Measurements from ENCODE around the gene OCEL1. TPM values are rescaled to one million over a fixed set of nuclear protein-coding genes. Genes with fewer than 3 reads are reported as not detected.

Gene OCEL1
- polyA plus RNA-seq, 1 donor from 2014 or later: 1.9 TPM

DNA sequence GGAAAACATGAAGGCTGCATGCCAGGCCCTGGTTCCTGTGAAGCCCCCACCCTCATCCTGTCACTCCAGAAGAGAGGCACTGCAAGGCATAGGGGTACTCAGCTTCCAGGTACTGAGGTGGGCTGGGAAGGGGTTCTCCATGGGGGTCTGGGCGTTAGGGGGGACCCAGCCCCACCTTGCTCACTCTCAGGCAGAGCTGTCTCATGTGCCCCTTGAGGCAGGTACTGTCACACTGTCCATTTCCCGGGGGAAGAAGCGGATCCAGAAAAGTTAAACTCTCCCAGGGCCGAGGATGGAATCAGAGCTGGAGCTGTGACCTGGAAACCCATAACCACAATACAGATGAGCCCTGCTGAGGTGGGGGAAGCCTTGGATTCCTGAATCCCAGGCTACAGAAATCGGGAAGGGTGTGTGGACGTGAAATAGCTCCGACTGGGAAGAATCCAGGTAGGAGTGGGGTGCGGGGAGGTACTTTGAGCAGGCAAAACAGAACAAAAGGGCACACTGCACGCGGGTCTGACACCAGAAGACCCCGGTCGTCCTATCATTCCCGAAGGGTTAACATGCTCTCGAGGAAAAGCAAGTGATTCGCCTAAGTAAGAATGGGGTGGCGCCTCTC lies 11.4 kb upstream of the OCEL1 start:
- Histone ChIP-seq H2AFZ (ENCODE audit: low read depth, low read length) (peak overlapping the region; percentile 90), H3K36me3 (ENCODE audit: insufficient read depth, low read length) (no peaks in the 10 kb centered on the region)

DNA sequence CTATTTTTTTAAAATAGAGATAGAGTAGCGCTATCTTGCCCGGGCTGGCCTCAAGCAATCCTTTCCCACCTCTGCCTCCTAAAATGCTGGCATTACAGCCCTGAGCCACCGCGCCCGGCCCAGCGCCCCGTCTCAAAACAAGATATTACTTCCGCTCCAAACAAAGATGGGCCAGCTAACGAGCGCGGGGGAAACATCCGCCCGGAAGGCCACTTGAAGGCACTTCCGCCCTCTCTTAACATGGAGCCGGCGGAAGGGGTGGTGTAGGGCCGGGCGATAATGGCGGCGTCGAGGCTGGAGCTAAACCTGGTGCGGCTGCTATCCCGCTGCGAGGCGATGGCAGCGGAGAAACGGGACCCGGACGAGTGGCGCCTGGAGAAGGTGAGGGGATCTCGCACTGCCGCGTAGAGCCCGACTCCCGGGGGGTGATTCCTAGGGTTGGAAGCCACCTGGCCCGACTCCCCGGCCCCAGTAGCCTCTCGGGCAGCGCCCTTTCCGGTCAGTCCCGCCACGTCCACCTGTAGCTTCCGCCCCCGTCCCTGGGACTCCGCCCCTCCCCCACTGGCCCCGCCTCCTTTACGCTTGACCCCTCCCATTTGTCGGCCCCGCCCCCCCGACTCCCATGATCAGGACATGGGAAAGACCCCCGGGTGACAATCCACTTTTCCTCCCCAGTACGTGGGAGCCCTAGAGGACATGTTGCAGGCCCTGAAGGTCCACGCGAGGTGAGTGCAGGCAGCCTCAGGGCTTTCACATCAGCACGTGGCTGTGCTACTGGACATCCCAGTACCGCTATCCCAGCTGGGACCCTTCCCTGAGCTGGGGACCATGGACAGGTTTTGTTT lies 10.7 kb upstream of the OCEL1 start, which contains the start of gene USE1:
USE1 (plus strand) TSS at position 231 of the 845 bp plus-strand sequence; CDS start at position 280, 49 bp downstream.
- no peaks in the 10 kb centered on the region for H3F3A ChIP-seq (ENCODE audit: insufficient read depth, low read length, poor library complexity, severe bottlenecking)
- peak within 1 kb of the TSS; percentile 90 for H2AFZ ChIP-seq (ENCODE audit: low read depth, low read length)
- no peaks in the 10 kb centered on the region for H3K9me3 ChIP-seq (ENCODE audit: low read length)
- peak; percentile 31 for TF ChIP-seq SMC3 (conservative IDR thresholded peaks at IDR 0.05; ENCODE audit: poor library complexity)
- TF ChIP-seq TAF1 (IDR thresholded peaks at IDR 0.05; ENCODE audit: low read depth): peak; percentile 90
- TF ChIP-seq POLR2AphosphoS5 (IDR thresholded peaks at IDR 0.05): peak; percentile 70
- TF ChIP-seq EZH2 (IDR thresholded peaks at IDR 0.05; ENCODE audit: borderline replicate concordance, insufficient read depth, low read length, poor library complexity, severe bottlenecking): no peak
- peak; percentile 68 for TF ChIP-seq MXI1 (conservative IDR thresholded peaks at IDR 0.05; ENCODE audit: poor library complexity, severe bottlenecking)
- TF ChIP-seq RAD21 (conservative IDR thresholded peaks at IDR 0.05): no peak
- H3K36me3 ChIP-seq (ENCODE audit: insufficient read depth, low read length): no peaks in the 10 kb centered on the region
- H3K4me2 ChIP-seq (ENCODE audit: low read length): peak within 1 kb of the TSS; percentile 32
- H3K9ac ChIP-seq (ENCODE audit: low read length): peak within 1 kb of the TSS; percentile 83
- H3K79me2 ChIP-seq (replicated peaks; ENCODE audit: insufficient read depth, low read length): no peaks in the 10 kb centered on the region
- H3K4me3 ChIP-seq (ENCODE audit: low read length): peak within 1 kb of the TSS; percentile 74
- H3K27me3 ChIP-seq (ENCODE audit: insufficient read depth, low read depth, low read length): no peaks in the 10 kb centered on the region
- H3K27ac ChIP-seq (ENCODE audit: low read length): peak within 1 kb of the TSS; percentile 73
- H3K9me2 ChIP-seq (ENCODE audit: insufficient read depth, low read length): no peaks in the 10 kb centered on the region
- no peaks in the 10 kb centered on the region for H4K20me1 ChIP-seq (ENCODE audit: insufficient read depth)

More for the DNA sequence above, 11.4 kb upstream of the OCEL1 start:
- no peaks in the 10 kb centered on the region for H3F3A ChIP-seq (ENCODE audit: insufficient read depth, low read length, poor library complexity, severe bottlenecking)
- H3K9me2 ChIP-seq (ENCODE audit: insufficient read depth, low read length): no peaks in the 10 kb centered on the region
- no peaks in the 10 kb centered on the region for H3K9me3 ChIP-seq (ENCODE audit: low read length)
- peak overlapping the region; percentile 74 for H3K4me3 ChIP-seq (ENCODE audit: low read length)
- H3K79me2 ChIP-seq (replicated peaks; ENCODE audit: insufficient read depth, low read length): no peaks in the 10 kb centered on the region
- peak overlapping the region; percentile 73 for H3K27ac ChIP-seq (ENCODE audit: low read length)
- no peaks in the 10 kb centered on the region for H4K20me1 ChIP-seq (ENCODE audit: insufficient read depth)
- peak overlapping the region; percentile 25 for H3K4me2 ChIP-seq (ENCODE audit: low read length)
- no peak for TF ChIP-seq POLR2AphosphoS5 (IDR thresholded peaks at IDR 0.05)
- TF ChIP-seq TAF1 (IDR thresholded peaks at IDR 0.05; ENCODE audit: low read depth): no peak
- TF ChIP-seq SMC3 (conservative IDR thresholded peaks at IDR 0.05; ENCODE audit: poor library complexity): no peak
- no peak for TF ChIP-seq RAD21 (conservative IDR thresholded peaks at IDR 0.05)
- no peak for TF ChIP-seq MXI1 (conservative IDR thresholded peaks at IDR 0.05; ENCODE audit: poor library complexity, severe bottlenecking)
- TF ChIP-seq, protein P1, sequence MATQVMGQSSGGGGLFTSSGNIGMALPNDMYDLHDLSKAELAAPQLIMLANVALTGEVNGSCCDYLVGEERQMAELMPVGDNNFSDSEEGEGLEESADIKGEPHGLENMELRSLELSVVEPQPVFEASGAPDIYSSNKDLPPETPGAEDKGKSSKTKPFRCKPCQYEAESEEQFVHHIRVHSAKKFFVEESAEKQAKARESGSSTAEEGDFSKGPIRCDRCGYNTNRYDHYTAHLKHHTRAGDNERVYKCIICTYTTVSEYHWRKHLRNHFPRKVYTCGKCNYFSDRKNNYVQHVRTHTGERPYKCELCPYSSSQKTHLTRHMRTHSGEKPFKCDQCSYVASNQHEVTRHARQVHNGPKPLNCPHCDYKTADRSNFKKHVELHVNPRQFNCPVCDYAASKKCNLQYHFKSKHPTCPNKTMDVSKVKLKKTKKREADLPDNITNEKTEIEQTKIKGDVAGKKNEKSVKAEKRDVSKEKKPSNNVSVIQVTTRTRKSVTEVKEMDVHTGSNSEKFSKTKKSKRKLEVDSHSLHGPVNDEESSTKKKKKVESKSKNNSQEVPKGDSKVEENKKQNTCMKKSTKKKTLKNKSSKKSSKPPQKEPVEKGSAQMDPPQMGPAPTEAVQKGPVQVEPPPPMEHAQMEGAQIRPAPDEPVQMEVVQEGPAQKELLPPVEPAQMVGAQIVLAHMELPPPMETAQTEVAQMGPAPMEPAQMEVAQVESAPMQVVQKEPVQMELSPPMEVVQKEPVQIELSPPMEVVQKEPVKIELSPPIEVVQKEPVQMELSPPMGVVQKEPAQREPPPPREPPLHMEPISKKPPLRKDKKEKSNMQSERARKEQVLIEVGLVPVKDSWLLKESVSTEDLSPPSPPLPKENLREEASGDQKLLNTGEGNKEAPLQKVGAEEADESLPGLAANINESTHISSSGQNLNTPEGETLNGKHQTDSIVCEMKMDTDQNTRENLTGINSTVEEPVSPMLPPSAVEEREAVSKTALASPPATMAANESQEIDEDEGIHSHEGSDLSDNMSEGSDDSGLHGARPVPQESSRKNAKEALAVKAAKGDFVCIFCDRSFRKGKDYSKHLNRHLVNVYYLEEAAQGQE (IDR thresholded peaks at IDR 0.05; ENCODE audit: borderline replicate concordance): no peak
- TF ChIP-seq EZH2 (IDR thresholded peaks at IDR 0.05; ENCODE audit: borderline replicate concordance, insufficient read depth, low read length, poor library complexity, severe bottlenecking): no peak
- TF ChIP-seq, protein P2, sequence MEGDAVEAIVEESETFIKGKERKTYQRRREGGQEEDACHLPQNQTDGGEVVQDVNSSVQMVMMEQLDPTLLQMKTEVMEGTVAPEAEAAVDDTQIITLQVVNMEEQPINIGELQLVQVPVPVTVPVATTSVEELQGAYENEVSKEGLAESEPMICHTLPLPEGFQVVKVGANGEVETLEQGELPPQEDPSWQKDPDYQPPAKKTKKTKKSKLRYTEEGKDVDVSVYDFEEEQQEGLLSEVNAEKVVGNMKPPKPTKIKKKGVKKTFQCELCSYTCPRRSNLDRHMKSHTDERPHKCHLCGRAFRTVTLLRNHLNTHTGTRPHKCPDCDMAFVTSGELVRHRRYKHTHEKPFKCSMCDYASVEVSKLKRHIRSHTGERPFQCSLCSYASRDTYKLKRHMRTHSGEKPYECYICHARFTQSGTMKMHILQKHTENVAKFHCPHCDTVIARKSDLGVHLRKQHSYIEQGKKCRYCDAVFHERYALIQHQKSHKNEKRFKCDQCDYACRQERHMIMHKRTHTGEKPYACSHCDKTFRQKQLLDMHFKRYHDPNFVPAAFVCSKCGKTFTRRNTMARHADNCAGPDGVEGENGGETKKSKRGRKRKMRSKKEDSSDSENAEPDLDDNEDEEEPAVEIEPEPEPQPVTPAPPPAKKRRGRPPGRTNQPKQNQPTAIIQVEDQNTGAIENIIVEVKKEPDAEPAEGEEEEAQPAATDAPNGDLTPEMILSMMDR (IDR thresholded peaks at IDR 0.05; ENCODE audit: poor library complexity, severe bottlenecking): no peak
- no peak for TF ChIP-seq EP300 (conservative IDR thresholded peaks at IDR 0.05; ENCODE audit: poor library complexity, severe bottlenecking)
- H3K9ac ChIP-seq (ENCODE audit: low read length): peak overlapping the region; percentile 83
- no peaks in the 10 kb centered on the region for H3K27me3 ChIP-seq (ENCODE audit: insufficient read depth, low read depth, low read length)
